ENCODE results near the gene PGM5. TPM values are rescaled to one million over a fixed set of nuclear protein-coding genes. Genes with fewer than 3 reads are reported as not detected.

PGM5 gene
- total and polyA plus RNA-seq, 12 donors = 27.3 to 244 (median 121) TPM

GRCh38 chr9:68443624-68444023, 87.2 kb downstream of the PGM5 start:
- H3K4me3 ChIP-seq = no peak overlapping the region
- intact Hi-C loops (cut with DNase I) = no loop called here
- no peaks in the 10 kb centered on the region for H3K27me3 ChIP-seq
- no peak for DNase-seq
- H3K27ac ChIP-seq = no peak overlapping the region
- H3K36me3 ChIP-seq (replicated peaks in 1 of 2) = no peaks in the 10 kb centered on the region
- H3K9me3 ChIP-seq (replicated peaks in 1 of 3) = no peaks in the 10 kb centered on the region
- WGBS, 4 donors = 67 to 77% (median 72%) methylated on average over 2 of the region's 2 CpGs
- H3K4me1 ChIP-seq (replicated peaks in 1 of 2) = peaks cover 14 to 15% of the 10 kb centered on the region in 2 donors
- TF ChIP-seq POLR2A (IDR thresholded peaks at IDR 0.05) (no peak), CTCF (IDR thresholded peaks at IDR 0.05) (no peak)

- H3K4me3 ChIP-seq = peak overlapping the region in 1 of 4 donors; percentile 21
- no peaks in the 10 kb centered on the region for H3K36me3 ChIP-seq (replicated peaks in 1 of 2)
- TF ChIP-seq CTCF (IDR thresholded peaks at IDR 0.05) (no peak), POLR2A (IDR thresholded peaks at IDR 0.05) (no peak)
- 20 to 27% (median 24%) methylated on average over 7 of the region's 7 CpGs for WGBS, 4 donors
- intact Hi-C loops (cut with DNase I) = no loop called here
- H3K9me3 ChIP-seq (replicated peaks in 1 of 3) = no peaks in the 10 kb centered on the region
- peak overlapping the region in 2 of 5 donors; percentile 2 to 34 for H3K27ac ChIP-seq
- DNase-seq = peak; percentile 44 to 86 (median 76)
- H3K27me3 ChIP-seq = no peaks in the 10 kb centered on the region
- peaks cover 14 to 15% of the 10 kb centered on the region in 2 donors for H3K4me1 ChIP-seq (replicated peaks in 1 of 2)
Measured at GRCh38 chr9:68446836-68447235, 90.4 kb downstream of the PGM5 start.

GRCh38 chr9:68447611-68448010, 91.2 kb downstream of the PGM5 start:
- Histone ChIP-seq H3K4me3 (no peak overlapping the region), H3K4me1 (replicated peaks in 1 of 2) (peaks cover 14 to 15% of the 10 kb centered on the region in 2 donors), H3K36me3 (replicated peaks in 1 of 2) (no peaks in the 10 kb centered on the region), H3K9me3 (replicated peaks in 1 of 3) (no peaks in the 10 kb centered on the region), H3K27ac (peak overlapping the region in 1 of 5 donors; percentile 34), H3K27me3 (no peaks in the 10 kb centered on the region)
- intact Hi-C loops (cut with DNase I) = no loop called here
- no peak for DNase-seq
- WGBS, 4 donors = 87 to 98% (median 91%) methylated on average over 2 of the region's 2 CpGs
- TF ChIP-seq POLR2A (IDR thresholded peaks at IDR 0.05) (no peak), CTCF (IDR thresholded peaks at IDR 0.05) (no peak)

GRCh38 chr9:68454579-68455334, 98.3 kb downstream of the PGM5 start:
- peaks cover 14 to 32% of the 10 kb centered on the region in 2 donors for H3K4me1 ChIP-seq (replicated peaks in 1 of 2)
- DNase-seq = peak in 6 of 7 donors; percentile 38 to 71 (median 50)
- intact Hi-C loops (cut with DNase I) = no loop called here
- TF ChIP-seq CTCF (IDR thresholded peaks at IDR 0.05) (no peak), POLR2A (IDR thresholded peaks at IDR 0.05) (no peak)
- WGBS, 4 donors = 44 to 59% (median 50%) methylated on average over 13 of the region's 13 CpGs
- peak overlapping the region in 1 of 4 donors; percentile 10 for H3K4me3 ChIP-seq
- peak overlapping the region; percentile 44 to 88 (median 57) for H3K27ac ChIP-seq
- H3K27me3 ChIP-seq = no peaks in the 10 kb centered on the region
- H3K9me3 ChIP-seq (replicated peaks in 1 of 3) = no peaks in the 10 kb centered on the region
- H3K36me3 ChIP-seq (replicated peaks in 1 of 2) = no peaks in the 10 kb centered on the region
